Gastrocnemius medialis (tissue), 4 donors: ENCODE data around the gene ANKRD12.

Source experiments
- POLR2A ChIP-seq, 2 donors: fragments of 450-650 bp; IDR thresholded peaks; one replicate each; pipeline ENCODE4 v1.6.1; 2017; ENCODE audit warnings: antibody characterized with exemption in 2 of 2, mild to moderate bottlenecking in 2 of 2, moderate library complexity in 2 of 2
- TF ChIP-seq, protein P1 (sequence below), 5 experiments: fragments of 450-650 bp in 3 of 5; fragments of 200-600 bp in 2 of 5; sonication (generic) in 2 of 5; IDR thresholded peaks in 4 of 5; conservative IDR thresholded peaks in 1 of 5; 1 replicate in 4 of 5; 2 replicates in 1 of 5; pipeline ENCODE4 v1.5.1; 2016 to 2019; ENCODE audit warnings: antibody characterized with exemption in 5 of 5, mild to moderate bottlenecking in 3 of 5, moderate library complexity in 3 of 5

DNA sequence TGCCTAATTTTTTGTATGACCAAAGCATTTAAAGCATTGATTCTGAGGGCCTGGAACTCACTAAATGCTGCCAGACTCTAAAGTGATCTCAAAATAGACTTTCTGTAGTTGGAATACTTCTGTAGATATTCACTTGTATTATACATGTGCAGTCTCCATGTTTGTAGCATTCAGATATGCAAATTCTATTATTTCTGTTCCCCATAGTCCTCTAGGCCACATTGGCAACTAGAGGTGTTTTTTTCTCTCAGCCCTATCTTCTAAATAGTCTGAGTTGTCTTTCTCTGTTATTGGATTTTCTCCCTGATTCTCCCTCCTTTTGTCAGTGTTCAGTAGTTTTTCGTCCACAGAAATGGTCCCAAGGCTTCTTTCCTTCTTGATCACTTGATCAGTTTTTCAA is 38.5 kb downstream of the ANKRD12 start:
- TF ChIP-seq, protein P1, sequence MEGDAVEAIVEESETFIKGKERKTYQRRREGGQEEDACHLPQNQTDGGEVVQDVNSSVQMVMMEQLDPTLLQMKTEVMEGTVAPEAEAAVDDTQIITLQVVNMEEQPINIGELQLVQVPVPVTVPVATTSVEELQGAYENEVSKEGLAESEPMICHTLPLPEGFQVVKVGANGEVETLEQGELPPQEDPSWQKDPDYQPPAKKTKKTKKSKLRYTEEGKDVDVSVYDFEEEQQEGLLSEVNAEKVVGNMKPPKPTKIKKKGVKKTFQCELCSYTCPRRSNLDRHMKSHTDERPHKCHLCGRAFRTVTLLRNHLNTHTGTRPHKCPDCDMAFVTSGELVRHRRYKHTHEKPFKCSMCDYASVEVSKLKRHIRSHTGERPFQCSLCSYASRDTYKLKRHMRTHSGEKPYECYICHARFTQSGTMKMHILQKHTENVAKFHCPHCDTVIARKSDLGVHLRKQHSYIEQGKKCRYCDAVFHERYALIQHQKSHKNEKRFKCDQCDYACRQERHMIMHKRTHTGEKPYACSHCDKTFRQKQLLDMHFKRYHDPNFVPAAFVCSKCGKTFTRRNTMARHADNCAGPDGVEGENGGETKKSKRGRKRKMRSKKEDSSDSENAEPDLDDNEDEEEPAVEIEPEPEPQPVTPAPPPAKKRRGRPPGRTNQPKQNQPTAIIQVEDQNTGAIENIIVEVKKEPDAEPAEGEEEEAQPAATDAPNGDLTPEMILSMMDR (IDR thresholded peaks at IDR 0.05 in 4 of 5, conservative IDR thresholded peaks at IDR 0.05 in 1 of 5) = no peak
- no peak for TF ChIP-seq POLR2A (IDR thresholded peaks at IDR 0.05)
